K562 (cell line): ENCODE results near the gene WWP2. TPM values are rescaled to one million over a fixed set of nuclear protein-coding genes. Genes with fewer than 3 reads are reported as not detected.

Experiments used
- ATAC-seq: fragments of 200-7000 bp; cut with Tn5 transposase; 3 replicates; pipeline ENCODE4 v1.9.1; 2020; ENCODE audit warnings: moderate library complexity
- BruUV-seq: library from RNA; stranded (reverse); fragments of 400-500 nt; replicated peaks from 2 replicates; lab custom pipeline; 2021; lab: Mats Ljungman, UMichigan
- CTCF ChIA-PET: fragments of 300-600 bp; formaldehyde crosslinking; extraction: SDS; loops from one replicate; lab custom pipeline; 2021; ENCODE audit warnings: low intra/inter-chr PET ratio; lab: Yijun Ruan, JAX
- POLR2A ChIA-PET: fragments of 300-600, 350-650 bp; sonication (Branson Sonifier 250); formaldehyde crosslinking; extraction: SDS; loops from one replicate; lab custom pipeline; 2021; ENCODE audit warnings: antibody characterized with exemption, inconsistent platforms; lab: Yijun Ruan, JAX
- DNase-seq, 4 experiments: peaks; one replicate each; pipeline versions ENCODE4 v3.0.0 to v3.0.0-alpha.2; 2011 to 2018; ENCODE audit warnings: low spot score in 3 of 4, mixed read lengths in 3 of 4; ENCODE audit errors: extremely low read depth in 1 of 4
- FAIRE-seq: peaks from 2 replicates; lab custom pipeline; 2011; peaks lifted over from hg19 to GRCh38; lab: Jason Lieb, UNC
- H2AFZ ChIP-seq: 2 replicates; pipeline ENCODE4 v1.6.0; 2011; ENCODE audit warnings: low read depth, low read length, control low read depth, inconsistent platforms
- H3K27ac ChIP-seq: fragments of 200-600 bp; 3 replicates; pipeline ENCODE4 v1.8.0; 2011; ENCODE audit warnings: low read depth, mild to moderate bottlenecking, control low read depth, inconsistent platforms, low read length, moderate library complexity, mixed read lengths; ENCODE audit errors: extremely low read depth
- H3K27me3 ChIP-seq, 2 experiments: fragments of 300-600 bp in 1 of 2; 2 replicates in 1 of 2; 3 replicates in 1 of 2; pipeline versions ENCODE4 v1.6.0 to v1.8.0; 2011; ENCODE audit warnings: inconsistent platforms in 2 of 2, low read length in 2 of 2, mild to moderate bottlenecking in 1 of 2, mixed read lengths in 1 of 2, moderate library complexity in 1 of 2; ENCODE audit not compliant: control insufficient read depth in 2 of 2, insufficient read depth in 2 of 2
- H3K36me3 ChIP-seq: fragments of 300-600 bp; 3 replicates; pipeline ENCODE4 v1.8.0; 2011; ENCODE audit warnings: mild to moderate bottlenecking, low read length, inconsistent platforms; ENCODE audit not compliant: control insufficient read depth, insufficient read depth
- H3K4me1 ChIP-seq, 2 experiments: fragments of 200-600 bp in 1 of 2; replicated peaks in 1 of 2; 2 replicates in 1 of 2; 3 replicates in 1 of 2; pipeline versions ENCODE4 v1.5.1 to v1.8.0; 2011; ENCODE audit warnings: inconsistent platforms in 2 of 2, low read length in 2 of 2, mild to moderate bottlenecking in 1 of 2, mixed read lengths in 1 of 2, moderate library complexity in 1 of 2; ENCODE audit not compliant: control insufficient read depth in 2 of 2, insufficient read depth in 2 of 2
- H3K4me2 ChIP-seq: 2 replicates; pipeline ENCODE4 v1.6.1; 2011; ENCODE audit warnings: low read length, control low read depth, inconsistent platforms, mixed read lengths; ENCODE audit not compliant: insufficient read depth
- H3K4me3 ChIP-seq: fragments of 200-600 bp; sonication (generic), shearing (Covaris generic); 2 replicates; pipeline ENCODE4 v1.5.1; 2016; ENCODE audit warnings: control low read depth, inconsistent platforms
- H3K79me2 ChIP-seq: fragments of 200-600 bp; 3 replicates; pipeline ENCODE4 v1.8.0; 2011; ENCODE audit warnings: low read length, inconsistent platforms; ENCODE audit not compliant: control insufficient read depth, insufficient read depth
- H3K9ac ChIP-seq, 2 experiments: 2 replicates each; pipeline versions ENCODE4 v1.6.0 to v1.6.1; 2011; ENCODE audit warnings: low read depth in 2 of 2, low read length in 2 of 2, control low read depth in 1 of 2, inconsistent platforms in 1 of 2, mild to moderate bottlenecking in 1 of 2, mixed read lengths in 1 of 2; ENCODE audit not compliant: insufficient read depth in 1 of 2
- H3K9me1 ChIP-seq: one replicate; pipeline ENCODE4 v1.6.0; 2011; ENCODE audit warnings: inconsistent platforms, mild to moderate bottlenecking, low read length, moderate library complexity; ENCODE audit not compliant: control insufficient read depth, insufficient read depth
- H3K9me3 ChIP-seq: replicated peaks from 2 replicates; pipeline ENCODE4 v1.5.1; 2011; ENCODE audit warnings: low read depth, low read length, inconsistent platforms; ENCODE audit not compliant: control insufficient read depth, insufficient read depth
- H4K20me1 ChIP-seq: replicated peaks from 2 replicates; pipeline ENCODE4 v1.6.1; 2011; ENCODE audit warnings: low read length, inconsistent platforms, mixed read lengths; ENCODE audit not compliant: control insufficient read depth, insufficient read depth
- ARNT ChIP-seq, 2 experiments: fragments of 450-650 bp; IDR thresholded peaks; 2 replicates each; pipeline ENCODE4 v1.6.1; 2016; ENCODE audit warnings: mild to moderate bottlenecking in 1 of 2
- CBX1 ChIP-seq: sonication (generic); IDR thresholded peaks from 2 replicates; pipeline ENCODE4 v1.6.1; 2016; ENCODE audit warnings: antibody characterized with exemption, low read depth, mild to moderate bottlenecking
- CC2D1A ChIP-seq: fragments of 450-650 bp; IDR thresholded peaks from 2 replicates; pipeline ENCODE4 v1.6.1; 2017; ENCODE audit warnings: mild to moderate bottlenecking
- FOXA1 ChIP-seq: fragments of 450-650 bp; IDR thresholded peaks from 2 replicates; pipeline ENCODE4 v1.6.1; 2016; ENCODE audit warnings: mild to moderate bottlenecking, borderline replicate concordance
- NONO ChIP-seq, 2 experiments: fragments of 200-400 bp in 1 of 2; fragments of 450-650 bp in 1 of 2; formaldehyde crosslinking in 1 of 2; IDR thresholded peaks; 2 replicates each; pipeline ENCODE4 v1.6.1; 2017; ENCODE audit warnings: low read depth in 2 of 2, mild to moderate bottlenecking in 2 of 2, moderate library complexity in 2 of 2, low read length in 1 of 2
- TAF7 ChIP-seq: fragments of 450-650 bp; IDR thresholded peaks from 2 replicates; pipeline ENCODE4 v1.6.1; 2016; ENCODE audit warnings: missing genetic modification characterization, missing compliant biosample characterization
- ZNF217 ChIP-seq: sonication (generic); formaldehyde crosslinking; IDR thresholded peaks from 2 replicates; pipeline ENCODE4 v1.8.0; 2022; ENCODE audit warnings: mild to moderate bottlenecking, missing genetic modification reagents
- ZNF274 ChIP-seq: IDR thresholded peaks from 2 replicates; pipeline ENCODE4 v1.6.1; 2011; ENCODE audit warnings: low read depth, mild to moderate bottlenecking, low read length, moderate library complexity, borderline replicate concordance
- ZNF347 ChIP-seq: fragments of 450-650 bp; formaldehyde crosslinking; IDR thresholded peaks from 2 replicates; pipeline ENCODE4 v1.4.0; 2020; ENCODE audit warnings: low read depth, mild to moderate bottlenecking, moderate library complexity
- ZNF561 ChIP-seq: fragments of 450-650 bp; formaldehyde crosslinking; conservative IDR thresholded peaks from 2 replicates; pipeline ENCODE4 v1.4.0; 2020; ENCODE audit warnings: mild to moderate bottlenecking, moderate library complexity
- WGBS: fragments of 100-300 bp; shearing (Covaris generic); methylation state at CpG from one replicate; pipeline ENCODE4 v1.1.6; 2016; ENCODE audit warnings: low coverage, mixed read lengths; ENCODE audit not compliant: insufficient coverage; ENCODE audit errors: missing lambda C conversion rate; 5-methylcytosine and 5-hydroxymethylcytosine counted together
- in situ Hi-C: fragments of 300-500 bp; cut with MboI; formaldehyde crosslinking; loops from 4 replicates; pipeline ENCODE4 v1.15.0; 2018; ENCODE audit warnings: inconsistent platforms, mixed read lengths
- intact Hi-C: fragments of 100-400 bp; cut with micrococcal nuclease; formaldehyde crosslinking; loops from 2 replicates; pipeline ENCODE4 v1.14.2; 2022
- polyA plus RNA-seq, 8 experiments: library from polyadenylated mRNA; depleted of rRNA in 4 of 8; stranded (reverse) in 5 of 8; unstranded in 3 of 8; fragments of >200 nt; fragmentation: Nextera tagmentation in 2 of 8; fragmentation: Illumina TruSeq in 1 of 8; extraction: Ambion mirVana in 2 of 8; extraction: Trizol in 1 of 8; gene quantifications; 2 replicates each; pipeline versions ENCODE4 v1.2.1 to v1.2.3, GENCODE V29; 2011 to 2014; ENCODE audit warnings: inconsistent platforms in 1 of 8, missing spikeins in 1 of 8
- total RNA-seq, 7 experiments: library from RNA; depleted of rRNA in 6 of 7; stranded (reverse); fragments of >200 nt in 6 of 7; fragmentation: Illumina TruSeq in 2 of 7; extraction: Trizol in 2 of 7; gene quantifications; 2 replicates each; pipeline versions ENCODE4 v1.2.1 to v1.2.3, GENCODE V29; 2011 to 2021; ENCODE audit warnings: low replicate concordance in 1 of 7
- TF ChIP-seq, protein P1 (sequence below): fragments of 450-650 bp; IDR thresholded peaks from 2 replicates; pipeline ENCODE4 v1.6.1; 2018; ENCODE audit not compliant: partially characterized antibody
- TF ChIP-seq, protein P2 (sequence below), 2 experiments: fragments of 150-350 bp in 1 of 2; IDR thresholded peaks; 2 replicates each; pipeline ENCODE4 v1.6.1; 2012 to 2016; ENCODE audit warnings: low read depth in 2 of 2, low read length in 2 of 2, mild to moderate bottlenecking in 1 of 2, moderate library complexity in 1 of 2
- TF ChIP-seq, protein P3 (sequence below): sonication (generic); formaldehyde crosslinking; IDR thresholded peaks from 2 replicates; pipeline ENCODE4 v1.5.0; 2020; ENCODE audit warnings: missing genetic modification reagents

WWP2 gene
- total and polyA plus RNA-seq, 9 of the 15 experiments (the other 6 are each of a cell fraction or from before 2014, with no cell fraction given), result 1.9 to 34.4 (median 14.6) TPM

DNA sequence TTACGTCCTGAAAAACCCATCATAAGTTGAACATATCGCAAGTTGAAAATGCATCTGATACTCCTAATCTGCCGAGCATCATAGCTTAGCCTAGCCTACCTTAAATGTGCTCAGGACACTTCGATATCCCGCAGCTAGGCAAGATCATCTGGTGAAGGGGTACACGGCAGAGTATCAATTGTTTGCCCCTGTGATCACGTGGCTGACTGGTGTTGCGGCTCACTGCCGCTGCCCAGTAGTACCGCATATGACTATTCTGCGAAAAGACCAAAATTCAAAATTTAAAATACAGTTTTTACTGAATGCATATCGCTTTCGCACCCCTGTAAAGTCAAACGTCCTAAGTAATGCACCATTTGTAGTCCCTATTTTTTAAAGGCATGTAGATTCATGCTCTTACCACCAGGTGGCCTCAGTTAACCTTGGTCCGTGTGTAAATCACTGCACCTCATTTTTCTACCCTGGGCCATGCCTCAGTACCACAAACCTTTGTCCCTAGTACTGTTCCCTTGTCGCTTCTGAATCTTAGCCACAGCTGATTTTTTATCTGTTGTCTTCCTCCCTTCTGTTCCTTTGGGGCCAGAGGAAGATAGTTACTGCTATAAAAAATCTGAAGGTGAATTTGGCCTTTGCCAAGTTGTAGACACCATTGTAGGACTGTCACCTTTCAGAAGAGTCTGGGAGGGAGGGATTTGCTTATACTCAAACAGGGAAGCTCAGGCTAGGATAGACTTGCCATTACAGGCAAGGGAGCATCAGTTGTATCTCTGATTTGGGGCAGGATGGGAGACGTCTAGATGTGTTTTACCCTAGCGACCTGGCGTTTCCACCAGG lies 34.4 kb downstream of the WWP2 start:
- intact Hi-C loops (loop anchor here (1.0 to 10.0 kb wide), 3 partner anchors 61 to 298 kb away; no protein-coding TSS in a partner anchor), in situ Hi-C loops (no loop called here)
- peaks cover 5% of the 10 kb centered on the region for H3K9me1 ChIP-seq
- no peaks in the 10 kb centered on the region for H3K9me3 ChIP-seq
- no peaks in the 10 kb centered on the region for H3K27me3 ChIP-seq
- peaks cover 16% of the 10 kb centered on the region; the same call in 1 of the 3 replicates for H3K36me3 ChIP-seq
- H3K4me3 ChIP-seq, result no peak overlapping the region
- H2AFZ ChIP-seq, result no peak overlapping the region
- no peaks in the 10 kb centered on the region; a peak in 1 of 5 replicates for H3K4me1 ChIP-seq
- no peak overlapping the region for H3K4me2 ChIP-seq
- CTCF ChIA-PET, result interaction anchor here (1.0 to 2.5 kb wide), 2 partner anchors 134 to 141 kb away, joined by 3 to 21 read pairs; no protein-coding TSS in a partner anchor
- peaks cover 8% of the 10 kb centered on the region for H4K20me1 ChIP-seq
- 39% methylated on average over 19 of the region's 19 CpGs for WGBS
- ATAC-seq (peak; percentile 86), FAIRE-seq (peak; percentile 96), DNase-seq (peak; percentile 61 to 69 (median 65))
- POLR2A ChIA-PET, result interaction anchor here (0.6 to 1.1 kb wide), 3 partner anchors 25 to 134 kb away, joined by 3 to 4 read pairs (median 3); no protein-coding TSS in a partner anchor
- H3K9ac ChIP-seq, result no peak overlapping the region
- no TSS peak for BruUV-seq
- H3K27ac ChIP-seq, result no peak overlapping the region
- H3K79me2 ChIP-seq, result no peaks in the 10 kb centered on the region
- TF ChIP-seq CBX1 (no peak), ARNT (IDR thresholded peaks at IDR 0.05) (no peak), ZNF347 (CRISPR knock-in tag) (no peak), NONO (IDR thresholded peaks at IDR 0.05; ENCODE audit: low read depth in 2 of 2, low read length in 1 of 2) (0 out of 4 replicates have a peak, but pooled peaks of 1 of the 2 experiments have one; percentile 70), ZNF274 (no peak), CC2D1A (peak; percentile 26; the same call in 1 of the 2 replicates), ZNF217 (CRISPR knock-in tag) (no peak), TAF7 (tag) (no peak), ZNF561 (CRISPR knock-in tag) (no peak), FOXA1 (no peak)
- TF ChIP-seq, protein P1, sequence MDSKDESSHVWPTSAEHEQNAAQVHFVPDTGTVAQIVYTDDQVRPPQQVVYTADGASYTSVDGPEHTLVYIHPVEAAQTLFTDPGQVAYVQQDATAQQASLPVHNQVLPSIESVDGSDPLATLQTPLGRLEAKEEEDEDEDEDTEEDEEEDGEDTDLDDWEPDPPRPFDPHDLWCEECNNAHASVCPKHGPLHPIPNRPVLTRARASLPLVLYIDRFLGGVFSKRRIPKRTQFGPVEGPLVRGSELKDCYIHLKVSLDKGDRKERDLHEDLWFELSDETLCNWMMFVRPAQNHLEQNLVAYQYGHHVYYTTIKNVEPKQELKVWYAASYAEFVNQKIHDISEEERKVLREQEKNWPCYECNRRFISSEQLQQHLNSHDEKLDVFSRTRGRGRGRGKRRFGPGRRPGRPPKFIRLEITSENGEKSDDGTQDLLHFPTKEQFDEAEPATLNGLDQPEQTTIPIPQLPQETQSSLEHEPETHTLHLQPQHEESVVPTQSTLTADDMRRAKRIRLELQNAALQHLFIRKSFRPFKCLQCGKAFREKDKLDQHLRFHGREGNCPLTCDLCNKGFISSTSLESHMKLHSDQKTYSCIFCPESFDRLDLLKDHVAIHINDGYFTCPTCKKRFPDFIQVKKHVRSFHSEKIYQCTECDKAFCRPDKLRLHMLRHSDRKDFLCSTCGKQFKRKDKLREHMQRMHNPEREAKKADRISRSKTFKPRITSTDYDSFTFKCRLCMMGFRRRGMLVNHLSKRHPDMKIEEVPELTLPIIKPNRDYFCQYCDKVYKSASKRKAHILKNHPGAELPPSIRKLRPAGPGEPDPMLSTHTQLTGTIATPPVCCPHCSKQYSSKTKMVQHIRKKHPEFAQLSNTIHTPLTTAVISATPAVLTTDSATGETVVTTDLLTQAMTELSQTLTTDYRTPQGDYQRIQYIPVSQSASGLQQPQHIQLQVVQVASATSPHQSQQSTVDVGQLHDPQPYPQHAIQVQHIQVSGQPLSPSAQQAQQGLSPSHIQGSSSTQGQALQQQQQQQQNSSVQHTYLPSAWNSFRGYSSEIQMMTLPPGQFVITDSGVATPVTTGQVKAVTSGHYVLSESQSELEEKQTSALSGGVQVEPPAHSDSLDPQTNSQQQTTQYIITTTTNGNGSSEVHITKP, result peak; percentile 98
- TF ChIP-seq, protein P2, sequence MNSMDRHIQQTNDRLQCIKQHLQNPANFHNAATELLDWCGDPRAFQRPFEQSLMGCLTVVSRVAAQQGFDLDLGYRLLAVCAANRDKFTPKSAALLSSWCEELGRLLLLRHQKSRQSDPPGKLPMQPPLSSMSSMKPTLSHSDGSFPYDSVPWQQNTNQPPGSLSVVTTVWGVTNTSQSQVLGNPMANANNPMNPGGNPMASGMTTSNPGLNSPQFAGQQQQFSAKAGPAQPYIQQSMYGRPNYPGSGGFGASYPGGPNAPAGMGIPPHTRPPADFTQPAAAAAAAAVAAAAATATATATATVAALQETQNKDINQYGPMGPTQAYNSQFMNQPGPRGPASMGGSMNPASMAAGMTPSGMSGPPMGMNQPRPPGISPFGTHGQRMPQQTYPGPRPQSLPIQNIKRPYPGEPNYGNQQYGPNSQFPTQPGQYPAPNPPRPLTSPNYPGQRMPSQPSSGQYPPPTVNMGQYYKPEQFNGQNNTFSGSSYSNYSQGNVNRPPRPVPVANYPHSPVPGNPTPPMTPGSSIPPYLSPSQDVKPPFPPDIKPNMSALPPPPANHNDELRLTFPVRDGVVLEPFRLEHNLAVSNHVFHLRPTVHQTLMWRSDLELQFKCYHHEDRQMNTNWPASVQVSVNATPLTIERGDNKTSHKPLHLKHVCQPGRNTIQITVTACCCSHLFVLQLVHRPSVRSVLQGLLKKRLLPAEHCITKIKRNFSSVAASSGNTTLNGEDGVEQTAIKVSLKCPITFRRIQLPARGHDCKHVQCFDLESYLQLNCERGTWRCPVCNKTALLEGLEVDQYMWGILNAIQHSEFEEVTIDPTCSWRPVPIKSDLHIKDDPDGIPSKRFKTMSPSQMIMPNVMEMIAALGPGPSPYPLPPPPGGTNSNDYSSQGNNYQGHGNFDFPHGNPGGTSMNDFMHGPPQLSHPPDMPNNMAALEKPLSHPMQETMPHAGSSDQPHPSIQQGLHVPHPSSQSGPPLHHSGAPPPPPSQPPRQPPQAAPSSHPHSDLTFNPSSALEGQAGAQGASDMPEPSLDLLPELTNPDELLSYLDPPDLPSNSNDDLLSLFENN (IDR thresholded peaks at IDR 0.05; ENCODE audit: low read depth in 2 of 2, low read length in 2 of 2), result no peak
- TF ChIP-seq, protein P3, sequence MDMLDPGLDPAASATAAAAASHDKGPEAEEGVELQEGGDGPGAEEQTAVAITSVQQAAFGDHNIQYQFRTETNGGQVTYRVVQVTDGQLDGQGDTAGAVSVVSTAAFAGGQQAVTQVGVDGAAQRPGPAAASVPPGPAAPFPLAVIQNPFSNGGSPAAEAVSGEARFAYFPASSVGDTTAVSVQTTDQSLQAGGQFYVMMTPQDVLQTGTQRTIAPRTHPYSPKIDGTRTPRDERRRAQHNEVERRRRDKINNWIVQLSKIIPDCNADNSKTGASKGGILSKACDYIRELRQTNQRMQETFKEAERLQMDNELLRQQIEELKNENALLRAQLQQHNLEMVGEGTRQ (CRISPR knock-in tag), result no peak
